GM18861 (cell line): ENCODE results near the gene ELL2.
"Not testable (repeated sequence)": the region's sequence is repeated elsewhere in the genome, so short reads cannot be mapped to it uniquely, and the experiment has no call there.

Experiments
- ATAC-seq: cut with Tn5 transposase; IDR thresholded peaks from one replicate; pipeline ENCODE4 v1.9.1; 2021; ENCODE audit not compliant: unreplicated experiment

Gene ELL2

GRCh38 chr5:95862671-95863382 is 98.8 kb downstream of the ELL2 start:
- no peak for ATAC-seq

GRCh38 chr5:95861864-95862561 is 99.6 kb downstream of the ELL2 start:
- ATAC-seq, result no peak

GRCh38 chr5:95861221-95861863 is 100.3 kb downstream of the ELL2 start:
- ATAC-seq, result no peak

GRCh38 chr5:95859661-95860060 is 102.0 kb downstream of the ELL2 start:
- ATAC-seq, result no peak

GRCh38 chr5:95858661-95859595 is 102.7 kb downstream of the ELL2 start:
- ATAC-seq, result peak; percentile 88

- ATAC-seq, result no peak
Measured at GRCh38 chr5:95858023-95858461, 103.6 kb downstream of the ELL2 start.

- no peak for ATAC-seq
Measured at GRCh38 chr5:95857185-95857945, 104.3 kb downstream of the ELL2 start.

GRCh38 chr5:95856501-95856981 is 105.1 kb downstream of the ELL2 start:
- no peak for ATAC-seq

- no peak for ATAC-seq
Measured at GRCh38 chr5:95853490-95853889, 108.2 kb downstream of the ELL2 start.

- ATAC-seq, result no peak
Measured at GRCh38 chr5:95852567-95852966, 109.1 kb downstream of the ELL2 start.

GRCh38 chr5:95851141-95851540 is 110.5 kb downstream of the ELL2 start:
- not testable (repeated sequence) for ATAC-seq

GRCh38 chr5:95850391-95850894 is 111.2 kb downstream of the ELL2 start:
- no peak for ATAC-seq

GRCh38 chr5:95848701-95849100 is 113.0 kb downstream of the ELL2 start:
- ATAC-seq, result no peak

GRCh38 chr5:95847261-95847592 is 114.4 kb downstream of the ELL2 start:
- ATAC-seq, result no peak

- ATAC-seq, result peak; percentile 59
Measured at GRCh38 chr5:95846554-95847260, 114.9 kb downstream of the ELL2 start.

- ATAC-seq, result no peak
Measured at GRCh38 chr5:95845391-95845790, 116.3 kb downstream of the ELL2 start.

GRCh38 chr5:95843733-95844223 is 117.9 kb downstream of the ELL2 start:
- ATAC-seq, result no peak

GRCh38 chr5:95842854-95843544 is 118.7 kb downstream of the ELL2 start:
- ATAC-seq, result peak; percentile 76
